NCI-H2196 treated with DMSO at 0.1 percent for 48 hours (cell line): ENCODE results near the gene FILIP1.
A peak's percentile ranks its signal among the peaks of the same experiment; 100 is the strongest.

Experiments
- DNase-seq: peaks from one replicate; lab custom pipeline; 2025; ENCODE audit not compliant: unreplicated experiment; lab: John Stamatoyannopoulos, UW

Gene FILIP1

GRCh38 chr6:75302280-75302679 lies 191.3 kb downstream of the FILIP1 start:
- no peak for DNase-seq

DNA sequence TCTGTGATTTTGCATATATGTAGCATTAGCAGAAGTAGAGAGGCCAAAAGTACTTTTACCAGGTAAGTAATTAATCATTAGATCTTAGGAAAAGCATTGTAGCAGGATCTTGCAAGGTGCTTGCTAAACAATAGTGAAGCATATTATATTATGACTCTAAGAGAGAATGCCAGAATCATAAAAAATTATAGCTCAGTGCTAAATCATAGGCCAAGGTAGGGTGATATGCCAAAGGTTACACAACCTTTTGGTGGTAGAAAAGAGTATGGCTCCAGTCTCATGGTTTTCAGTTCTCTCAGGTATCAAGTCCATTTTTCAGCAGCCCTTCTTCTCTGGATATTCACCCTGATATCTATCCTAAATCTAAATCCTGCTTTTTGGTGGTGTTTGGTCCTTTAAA lies 192.1 kb downstream of the FILIP1 start:
- DNase-seq = no peak

DNA sequence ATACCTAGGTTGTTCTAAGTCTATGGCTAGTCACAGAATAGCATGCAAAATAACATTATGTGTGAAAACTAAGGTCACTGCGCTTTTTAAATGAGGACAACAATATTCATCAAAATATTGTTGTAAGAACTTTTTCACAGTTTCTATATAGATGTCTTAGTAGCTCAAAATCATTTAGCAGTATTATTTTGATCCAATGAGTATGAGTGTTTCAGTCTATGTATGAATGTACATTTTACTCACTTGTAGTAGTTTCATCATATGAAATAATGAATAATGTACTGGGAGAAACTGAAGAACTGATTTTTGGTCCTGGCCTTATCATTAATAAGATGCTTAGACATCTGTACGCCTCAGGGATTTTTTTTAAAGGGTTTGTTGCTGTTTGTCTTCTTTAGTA lies 192.5 kb downstream of the FILIP1 start:
- DNase-seq = no peak

GRCh38 chr6:75300531-75300855 lies 193.1 kb downstream of the FILIP1 start:
- no peak for DNase-seq

GRCh38 chr6:75299801-75300530 lies 193.6 kb downstream of the FILIP1 start:
- DNase-seq = no peak

DNA sequence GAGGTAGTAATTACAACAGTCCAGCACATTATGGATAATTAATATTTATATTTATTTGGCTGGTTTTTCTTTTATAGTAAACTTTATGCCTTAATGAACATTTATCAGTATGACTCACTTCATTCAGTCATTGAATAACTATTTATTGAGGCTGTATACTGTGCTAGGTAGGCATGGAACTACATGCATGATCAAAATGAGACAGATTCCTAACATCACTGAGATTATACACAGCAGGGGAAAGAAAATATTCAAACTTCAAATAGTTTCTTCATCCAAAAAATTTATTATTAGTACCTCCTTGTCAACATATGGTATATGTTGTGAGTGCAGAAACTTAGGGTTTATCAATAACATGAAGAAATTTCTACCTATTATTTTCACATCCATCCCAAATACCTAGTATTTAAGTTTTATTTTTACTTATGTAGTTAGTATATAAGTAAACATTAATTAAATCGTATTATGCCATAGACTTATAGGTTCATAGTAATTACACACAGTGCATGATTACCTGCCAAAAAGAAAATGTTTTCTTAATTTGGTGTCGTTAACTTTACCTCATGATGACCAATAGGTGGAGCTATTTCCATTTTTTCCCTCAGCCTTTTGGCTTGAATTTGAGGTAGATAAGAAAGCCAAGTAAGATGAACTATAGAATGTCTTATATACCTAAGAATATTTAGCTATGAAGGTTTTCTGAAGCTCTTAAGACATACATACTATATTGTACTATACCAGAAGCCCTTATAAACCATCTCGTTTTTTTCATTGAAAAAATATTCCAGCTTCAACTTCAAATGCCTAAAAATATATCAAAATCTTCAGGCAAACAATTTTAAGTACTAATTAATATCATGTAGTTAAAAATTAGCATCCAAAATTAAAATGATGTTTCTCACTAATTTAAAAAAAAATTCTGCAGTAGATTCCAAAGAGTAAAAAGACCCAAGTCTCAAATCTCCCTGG lies 196.5 kb downstream of the FILIP1 start:
- peak; percentile 35 for DNase-seq

DNA sequence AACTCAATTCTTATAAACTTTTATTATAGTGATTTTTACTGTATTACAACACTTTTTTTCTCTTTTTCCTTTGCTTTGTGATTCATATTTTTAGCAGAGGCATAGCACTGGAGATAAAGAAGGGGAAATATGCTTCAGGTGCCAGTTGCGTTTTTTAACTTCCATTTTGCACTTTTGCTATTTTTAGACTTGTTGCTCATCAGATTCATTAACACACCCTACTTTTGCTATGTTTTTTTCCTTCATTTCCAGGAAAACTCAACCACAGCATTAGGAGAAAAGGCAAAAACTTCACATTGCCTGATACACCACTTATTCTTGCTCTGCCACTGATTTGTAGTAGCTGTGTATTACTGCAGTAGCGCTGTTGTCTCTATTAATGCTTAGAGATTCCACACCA lies 201.0 kb downstream of the FILIP1 start:
- no peak for DNase-seq

GRCh38 chr6:75291744-75292143 lies 201.9 kb downstream of the FILIP1 start:
- DNase-seq = no peak

- DNase-seq = no peak
Observed at GRCh38 chr6:75291331-75291730, 202.3 kb downstream of the FILIP1 start.

DNA sequence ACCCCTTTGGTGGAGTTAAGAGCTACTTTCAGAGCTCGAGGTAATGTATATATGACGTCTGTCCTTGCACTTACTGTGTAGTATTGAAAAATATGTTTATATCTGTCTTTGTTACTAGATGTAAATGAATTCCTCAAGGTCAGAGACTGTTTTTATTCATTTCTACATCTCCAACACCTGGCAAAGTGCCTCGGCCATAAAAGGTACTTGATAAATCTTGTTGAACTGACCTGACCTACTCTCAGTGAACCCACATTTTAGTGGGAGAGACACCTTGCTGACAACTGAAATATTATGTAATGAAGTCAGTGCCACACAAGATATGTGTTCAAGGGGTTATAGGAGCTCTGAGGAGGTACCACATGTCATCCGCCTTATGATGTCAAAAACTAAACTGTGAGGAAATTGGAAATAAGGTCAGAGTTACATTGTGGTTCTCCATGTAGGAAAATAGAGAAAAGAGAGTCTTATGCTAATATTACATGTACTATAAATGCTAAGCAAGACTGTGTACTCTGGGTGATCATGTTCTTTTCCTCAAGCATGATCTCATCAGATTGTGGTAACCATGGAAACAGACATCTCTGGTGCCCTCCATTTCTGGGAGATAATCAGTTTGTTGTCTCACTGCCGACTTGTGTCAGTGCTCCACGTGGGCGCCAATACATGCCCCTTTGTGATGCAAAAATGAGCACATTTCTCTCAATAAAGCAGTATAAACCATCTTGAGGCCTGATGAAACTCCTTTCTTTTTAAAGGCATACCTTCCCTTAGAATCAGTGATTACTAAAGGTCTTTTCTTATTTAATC lies 203.3 kb downstream of the FILIP1 start:
- DNase-seq = no peak

- DNase-seq = no peak
Observed at GRCh38 chr6:75288023-75288422, 205.6 kb downstream of the FILIP1 start.

GRCh38 chr6:75287424-75287823 lies 206.2 kb downstream of the FILIP1 start:
- DNase-seq = no peak

DNA sequence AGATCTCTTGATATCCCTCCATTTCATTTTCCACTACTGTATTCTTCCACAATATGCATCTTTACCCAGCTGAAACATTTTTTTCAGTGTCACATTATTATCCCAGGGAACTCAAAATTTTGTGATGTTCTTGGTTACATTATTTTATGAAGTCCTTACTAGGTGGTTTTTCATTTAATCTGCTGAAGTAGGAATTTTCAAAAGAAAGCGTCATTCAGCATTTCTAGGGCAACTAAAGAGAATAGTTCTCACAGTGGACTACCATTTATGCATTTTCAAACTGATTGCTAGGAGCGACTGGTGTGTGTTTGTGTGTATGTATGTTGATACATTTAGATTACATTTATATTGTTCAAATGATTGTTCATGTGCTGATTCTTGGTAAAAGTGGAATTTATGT lies 206.6 kb downstream of the FILIP1 start:
- no peak for DNase-seq

GRCh38 chr6:75285283-75285639 lies 208.3 kb downstream of the FILIP1 start:
- DNase-seq = no peak

- peak; percentile 99 for DNase-seq
Observed at GRCh38 chr6:75284632-75285282, 208.8 kb downstream of the FILIP1 start, which contains the start of gene TMEM30A. TMEM30A (minus strand) TSS chr6:75284792; CDS start chr6:75284638, 154 bp downstream.

- DNase-seq = no peak
Observed at GRCh38 chr6:75283907-75284631, 209.5 kb downstream of the FILIP1 start.

DNA sequence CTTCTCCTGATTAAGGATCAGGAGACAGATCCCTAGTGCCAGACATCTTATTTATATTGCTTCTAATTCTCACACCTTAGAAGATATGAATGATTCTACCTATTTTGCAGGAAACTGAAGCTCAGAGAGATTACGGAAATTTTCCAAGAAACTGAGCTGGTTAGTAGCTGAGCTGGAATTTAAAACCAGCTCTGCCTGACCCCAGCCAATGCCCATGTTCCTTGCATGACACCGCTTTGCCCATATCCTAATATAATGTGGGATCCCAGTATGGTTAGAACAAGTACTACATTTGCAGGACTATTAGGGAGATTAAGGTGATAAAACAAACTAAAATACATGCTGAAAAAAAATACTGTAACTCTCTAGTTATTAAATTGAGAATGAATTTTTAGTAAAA lies 210.9 kb downstream of the FILIP1 start:
- DNase-seq = no peak

DNA sequence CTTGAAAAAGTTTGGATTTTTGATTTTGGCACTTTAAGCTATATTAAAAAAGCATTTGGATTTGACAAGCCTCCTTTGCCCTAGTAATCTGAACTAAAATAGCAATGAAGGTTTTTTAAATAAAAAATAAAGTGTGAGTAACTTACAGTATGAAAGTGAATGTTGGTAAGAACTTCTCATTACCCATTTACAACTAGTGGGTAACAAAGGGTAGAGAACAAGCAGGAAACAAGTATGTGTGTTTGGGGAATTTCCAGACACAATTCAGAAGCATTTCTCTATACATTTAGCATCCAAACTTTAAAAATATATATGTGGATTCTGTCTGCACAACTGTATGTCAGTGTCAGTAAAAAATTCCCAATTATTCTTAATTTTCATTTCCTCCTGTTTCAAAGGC lies 211.9 kb downstream of the FILIP1 start:
- no peak for DNase-seq

DNA sequence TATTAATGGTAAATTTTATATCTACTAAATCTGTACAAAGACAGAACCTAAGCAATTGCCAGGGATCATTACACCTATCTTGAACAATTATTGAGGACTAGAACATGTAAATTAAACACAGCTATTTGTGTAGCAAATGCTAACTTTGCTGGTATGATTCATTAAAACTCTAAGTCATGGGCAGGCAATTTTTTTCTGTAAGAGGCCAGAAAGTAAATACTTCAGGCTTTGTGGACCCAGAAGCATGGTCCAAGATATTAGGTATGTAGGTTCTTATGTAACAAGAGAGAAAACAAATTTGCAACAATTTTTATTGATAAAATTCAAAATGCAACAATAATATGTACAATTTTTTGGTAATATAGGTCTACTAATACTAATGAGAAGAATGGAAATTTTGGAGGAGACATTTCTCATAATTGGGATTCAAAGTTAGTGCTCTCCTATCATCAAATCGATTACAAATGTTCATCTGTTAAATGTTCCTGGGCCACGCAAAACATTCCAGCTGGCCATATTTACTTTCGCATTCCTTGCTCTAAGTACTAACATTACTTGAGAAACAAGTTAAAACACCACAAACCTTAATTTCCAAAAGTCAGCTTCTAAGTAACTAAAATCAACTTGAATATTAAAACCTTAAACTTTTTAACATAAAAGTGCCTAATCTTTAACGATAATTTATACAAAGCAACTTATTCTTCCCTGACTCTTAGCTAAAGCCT lies 213.3 kb downstream of the FILIP1 start:
- no peak for DNase-seq

GRCh38 chr6:75279418-75279817 lies 214.2 kb downstream of the FILIP1 start:
- no peak for DNase-seq
